Activated T-helper 2 cell treated with anti-CD3 and anti-CD28 coated beads, Interferon-gamma antibody, Interleukin-2, Interleukin-4, amounts not matched to agents 10 μg/mL and 5 μg/mL and 100 μg/mL, durations not matched to agents 14 hours and 24 hours and 36 hours (primary cell): ENCODE measurements around the gene LMX1A. TPM values are rescaled to one million over a fixed set of nuclear protein-coding genes. Genes with fewer than 3 reads are reported as not detected.
A peak's percentile ranks its signal among the peaks of the same experiment; 100 is the strongest.

Source experiments
- DNase-seq: peaks from one replicate; pipeline ENCODE4 v3.0.0; 2021; ENCODE audit warnings: low spot score
- H3K27ac Mint-ChIP-seq: one replicate; pipeline ENCODE4 v1.8.0; 2021; ENCODE audit warnings: mixed read lengths
- H3K27me3 Mint-ChIP-seq: one replicate; pipeline ENCODE4 v1.8.0; 2021; ENCODE audit warnings: low read depth, mixed read lengths
- H3K36me3 Mint-ChIP-seq: one replicate; pipeline ENCODE4 v1.8.0; 2021; ENCODE audit warnings: low read depth, mixed read lengths
- H3K4me1 Mint-ChIP-seq: one replicate; pipeline ENCODE4 v1.8.0; 2021; ENCODE audit warnings: low read depth, mixed read lengths
- H3K4me3 Mint-ChIP-seq: one replicate; pipeline ENCODE4 v1.8.0; 2021; ENCODE audit warnings: low read depth, mild to moderate bottlenecking, moderate library complexity, mixed read lengths
- H3K9me3 Mint-ChIP-seq: one replicate; pipeline ENCODE4 v1.8.0; 2021; ENCODE audit warnings: mixed read lengths
- intact Hi-C: fragments of 100-400 bp; cut with micrococcal nuclease; formaldehyde crosslinking; loops from one replicate; pipeline ENCODE4 v1.15.1; 2023
- total RNA-seq: library from RNA; stranded (reverse); gene quantifications from 2 replicates; pipeline ENCODE4 v1.2.3, GENCODE V29; 2022

LMX1A gene
- total RNA-seq, 1 donor from 2014 or later, result not detected

DNA sequence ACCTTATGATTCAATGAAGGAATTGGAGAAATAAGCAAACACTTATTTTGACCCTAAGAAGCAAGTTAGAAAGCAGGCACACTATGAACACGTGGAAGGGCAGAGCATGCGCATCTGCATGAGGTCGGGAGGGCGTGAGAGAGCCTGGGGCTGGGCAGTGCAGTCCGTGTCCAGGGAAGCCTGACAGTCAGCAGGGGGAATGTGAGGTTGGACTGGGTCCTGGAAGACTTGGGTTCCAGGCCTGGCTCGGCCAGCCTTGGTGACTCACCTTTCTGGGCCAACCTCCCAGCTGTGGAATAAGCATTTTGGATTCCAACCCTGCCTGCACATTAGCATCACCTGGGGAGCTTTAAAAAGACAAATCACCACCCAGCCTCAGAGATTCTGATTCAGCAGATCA, 26.6 kb upstream of the LMX1A start:
- no peaks in the 10 kb centered on the region for H3K9me3 Mint-ChIP-seq
- H3K27me3 Mint-ChIP-seq, result peaks cover 46% of the 10 kb centered on the region
- no peaks in the 10 kb centered on the region for H3K36me3 Mint-ChIP-seq

DNA sequence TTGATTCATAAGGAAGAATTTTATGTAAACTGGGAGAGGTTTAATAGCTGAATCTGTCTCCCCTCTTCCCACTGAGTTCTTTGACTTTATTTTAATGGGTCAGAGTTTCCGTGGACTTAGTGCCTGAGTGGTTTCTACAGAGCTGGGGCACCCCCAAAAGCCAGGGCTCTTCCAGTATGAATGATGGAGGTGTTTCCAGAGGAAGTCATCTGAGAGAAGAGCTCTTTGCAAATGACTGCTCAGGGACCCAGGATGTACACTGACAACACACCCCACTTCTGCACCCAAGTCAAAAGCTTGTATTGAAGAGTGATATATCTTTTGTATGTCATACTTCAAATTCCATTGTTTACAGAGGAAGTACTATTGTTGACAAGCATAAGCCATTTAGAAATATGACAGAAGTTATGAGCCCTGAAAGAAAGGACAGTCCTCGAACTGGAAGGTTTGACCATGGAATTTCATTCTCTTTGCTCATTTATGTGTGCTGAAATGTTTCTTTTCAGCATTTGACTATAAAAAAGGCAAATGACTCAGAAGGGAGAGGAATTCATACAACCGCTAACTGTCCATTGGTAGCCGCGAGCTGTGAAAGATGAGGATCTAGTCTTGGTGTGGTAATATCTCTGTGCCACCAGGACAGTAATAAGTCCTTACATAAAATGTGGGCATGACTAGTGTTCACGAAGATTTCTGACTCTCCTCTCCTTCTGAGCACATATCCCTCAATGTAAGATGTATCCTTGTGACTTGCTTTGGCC, 25.4 kb upstream of the LMX1A start:
- no peaks in the 10 kb centered on the region for H3K36me3 Mint-ChIP-seq
- no peaks in the 10 kb centered on the region for H3K9me3 Mint-ChIP-seq
- intact Hi-C loops, result no loop called here
- no peak overlapping the region for H3K27ac Mint-ChIP-seq
- no peak for DNase-seq
- H3K27me3 Mint-ChIP-seq, result peaks cover 40% of the 10 kb centered on the region
- H3K4me3 Mint-ChIP-seq, result no peak overlapping the region
- H3K4me1 Mint-ChIP-seq, result peaks cover 2% of the 10 kb centered on the region

More for the DNA sequence above, 26.6 kb upstream of the LMX1A start:
- DNase-seq, result no peak
- intact Hi-C loops, result no loop called here
- Mint-ChIP-seq H3K27ac (no peak overlapping the region), H3K4me1 (no peaks in the 10 kb centered on the region), H3K4me3 (no peak overlapping the region)

DNA sequence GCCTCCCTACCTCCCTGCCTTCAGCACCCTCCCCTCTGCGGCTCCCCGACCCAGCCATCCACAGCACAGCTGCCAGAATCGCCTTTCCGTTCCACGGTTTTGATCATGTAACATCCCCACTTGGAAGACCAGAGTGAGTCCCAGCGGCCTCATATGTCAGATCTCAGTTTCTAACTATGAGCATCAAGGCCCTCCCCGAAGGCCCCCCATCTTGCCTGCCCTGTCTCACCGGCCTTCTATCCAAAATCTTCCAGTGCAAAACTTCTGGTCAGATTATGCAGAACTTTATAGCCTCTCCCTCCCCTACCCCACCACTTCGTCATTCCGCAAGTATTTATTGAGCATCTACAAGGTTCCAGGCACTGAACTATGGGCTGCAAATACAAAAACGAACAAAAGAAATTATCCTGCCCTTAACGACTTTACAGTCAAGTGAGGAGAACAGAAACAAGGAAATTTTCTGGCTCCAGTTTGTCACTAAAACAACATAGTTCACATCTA, 20.3 kb upstream of the LMX1A start:
- DNase-seq, result no peak
- H3K27me3 Mint-ChIP-seq, result peaks cover 67% of the 10 kb centered on the region

DNA sequence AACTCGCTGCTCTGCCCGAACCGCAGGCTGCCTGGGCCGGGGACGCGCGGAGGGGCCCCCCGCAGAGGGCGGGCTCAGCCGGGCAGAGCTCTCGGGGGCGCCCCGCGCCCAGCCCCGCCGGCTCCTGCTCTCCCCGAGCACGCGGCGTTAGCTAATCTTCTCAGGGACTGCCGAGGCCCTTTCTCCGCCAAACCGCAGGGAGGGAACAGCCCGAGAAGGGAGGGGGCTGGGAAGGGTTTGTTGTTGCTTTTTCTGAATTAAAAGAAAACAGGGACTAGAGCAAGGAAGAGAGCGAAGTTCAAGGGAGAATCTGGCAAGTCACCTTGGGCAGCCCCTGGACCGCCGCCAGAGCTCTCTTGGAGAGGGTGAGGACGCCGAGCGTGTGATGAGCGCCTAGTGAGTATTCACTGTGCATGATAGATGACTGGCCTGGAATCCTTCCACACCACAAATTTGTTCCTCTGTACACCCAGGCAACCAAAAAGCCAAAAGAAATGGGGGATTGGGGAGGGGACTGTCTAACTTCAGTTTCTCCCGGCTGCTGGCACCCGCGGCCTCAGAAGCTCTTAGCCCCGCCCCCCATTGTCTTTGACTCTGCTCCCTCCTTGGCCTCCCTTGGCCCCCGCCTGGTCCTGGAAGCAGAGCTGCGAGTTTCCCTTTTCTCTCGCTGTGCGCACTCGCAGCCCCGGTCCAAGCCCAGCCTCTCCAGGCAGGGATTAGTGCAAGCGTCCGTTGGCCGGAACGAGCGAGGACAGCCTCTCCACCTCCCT, 19.7 kb upstream of the LMX1A start:
- Mint-ChIP-seq H3K36me3 (no peaks in the 10 kb centered on the region), H3K9me3 (no peaks in the 10 kb centered on the region), H3K4me1 (peaks cover 14% of the 10 kb centered on the region), H3K27me3 (peaks cover 70% of the 10 kb centered on the region), H3K27ac (no peak overlapping the region), H3K4me3 (peak overlapping the region; percentile 18)
- intact Hi-C loops, result no loop called here
- no peak for DNase-seq

More for the DNA sequence above, 20.3 kb upstream of the LMX1A start:
- Mint-ChIP-seq H3K4me1 (peaks cover 12% of the 10 kb centered on the region), H3K27ac (no peak overlapping the region), H3K9me3 (no peaks in the 10 kb centered on the region), H3K4me3 (peak overlapping the region; percentile 18), H3K36me3 (no peaks in the 10 kb centered on the region)
- intact Hi-C loops, result no loop called here

DNA sequence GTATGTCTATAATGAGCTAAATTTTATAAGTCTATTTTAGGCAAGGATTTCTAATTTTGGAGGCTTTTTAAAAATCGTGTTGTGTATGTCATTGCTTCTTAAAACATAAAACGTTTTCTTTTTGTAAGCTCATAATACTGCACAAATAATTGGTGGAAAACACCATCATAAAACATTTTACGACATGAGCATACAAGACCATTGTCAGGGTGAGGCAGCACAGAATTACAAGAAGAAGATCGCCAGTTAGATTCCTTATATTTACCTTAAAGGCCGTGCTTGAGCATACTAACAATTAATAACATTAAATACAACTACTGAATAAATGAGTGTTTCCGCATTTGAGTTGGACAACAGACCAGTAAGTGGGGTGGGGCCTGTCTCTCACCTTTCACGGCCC, 19.1 kb upstream of the LMX1A start:
- DNase-seq, result no peak
- Mint-ChIP-seq H3K36me3 (no peaks in the 10 kb centered on the region), H3K4me1 (peaks cover 14% of the 10 kb centered on the region), H3K4me3 (no peak overlapping the region), H3K27me3 (peaks cover 75% of the 10 kb centered on the region), H3K9me3 (no peaks in the 10 kb centered on the region), H3K27ac (no peak overlapping the region)
- intact Hi-C loops, result no loop called here

DNA sequence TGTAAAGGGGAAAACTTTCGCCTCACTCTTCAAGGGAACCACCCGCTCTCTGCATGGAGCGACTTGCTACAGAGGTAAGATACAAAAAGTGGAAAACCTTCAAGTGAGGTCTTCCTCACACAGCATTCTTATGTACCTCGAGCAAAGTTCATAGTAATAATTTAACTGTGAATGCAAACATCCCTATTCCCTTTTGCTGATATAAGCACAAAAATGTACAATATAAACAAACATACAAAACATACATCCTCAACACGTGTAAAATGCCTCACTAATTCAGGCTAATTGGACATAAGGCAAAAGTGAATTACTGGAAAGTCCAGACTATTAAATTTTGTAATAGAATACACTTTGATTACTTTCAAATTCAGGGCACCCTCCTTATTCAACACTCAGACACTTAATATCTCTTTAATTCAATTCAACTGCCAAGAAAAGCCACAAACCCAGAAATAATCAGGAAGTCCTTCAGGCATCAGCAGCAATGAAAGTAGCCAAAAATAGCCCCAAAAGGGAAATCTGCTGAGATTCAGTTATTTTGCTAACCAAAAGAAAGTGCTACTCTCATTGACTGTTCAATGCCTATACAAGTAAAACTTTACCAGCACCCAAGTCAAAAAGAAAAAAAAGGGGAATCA, 15.2 kb upstream of the LMX1A start:
- Mint-ChIP-seq H3K4me3 (no peak overlapping the region), H3K36me3 (no peaks in the 10 kb centered on the region), H3K9me3 (no peaks in the 10 kb centered on the region), H3K27ac (no peak overlapping the region), H3K4me1 (peaks cover 10% of the 10 kb centered on the region), H3K27me3 (peaks cover 68% of the 10 kb centered on the region)
- intact Hi-C loops, result no loop called here
- no peak for DNase-seq

DNA sequence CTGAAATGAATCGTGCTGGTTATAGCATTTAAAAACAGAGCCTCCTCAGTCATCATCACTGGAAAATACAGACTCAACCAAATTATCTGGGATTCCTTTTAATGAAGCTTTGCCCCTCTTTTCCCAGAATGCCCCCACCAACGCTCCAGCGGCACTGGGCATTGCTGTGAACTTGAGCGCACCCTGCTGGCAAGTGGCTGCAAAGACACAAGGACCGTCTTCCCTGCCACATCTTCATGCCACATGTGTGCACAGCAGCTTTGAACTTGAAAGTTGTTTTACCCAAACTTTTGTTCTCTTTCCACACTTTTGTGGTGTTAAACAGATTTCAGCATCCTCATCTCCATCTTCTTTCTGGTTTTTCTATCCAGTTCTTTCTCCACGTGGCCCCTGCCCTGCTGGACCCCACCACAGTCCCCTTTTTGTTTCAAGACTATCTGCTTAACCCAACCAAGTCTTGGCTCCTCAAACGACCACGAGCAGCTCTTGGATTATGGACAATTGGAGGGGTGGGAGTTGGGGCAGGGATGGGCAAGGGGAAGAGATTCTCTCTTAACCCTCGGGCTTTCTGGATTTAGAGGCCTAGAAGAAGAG, 12.8 kb upstream of the LMX1A start:
- Mint-ChIP-seq H3K9me3 (no peaks in the 10 kb centered on the region), H3K27ac (no peak overlapping the region), H3K4me1 (peaks cover 3% of the 10 kb centered on the region), H3K36me3 (no peaks in the 10 kb centered on the region), H3K4me3 (no peak overlapping the region), H3K27me3 (peaks cover 62% of the 10 kb centered on the region)
- intact Hi-C loops, result no loop called here
- DNase-seq, result peak; percentile 28

DNA sequence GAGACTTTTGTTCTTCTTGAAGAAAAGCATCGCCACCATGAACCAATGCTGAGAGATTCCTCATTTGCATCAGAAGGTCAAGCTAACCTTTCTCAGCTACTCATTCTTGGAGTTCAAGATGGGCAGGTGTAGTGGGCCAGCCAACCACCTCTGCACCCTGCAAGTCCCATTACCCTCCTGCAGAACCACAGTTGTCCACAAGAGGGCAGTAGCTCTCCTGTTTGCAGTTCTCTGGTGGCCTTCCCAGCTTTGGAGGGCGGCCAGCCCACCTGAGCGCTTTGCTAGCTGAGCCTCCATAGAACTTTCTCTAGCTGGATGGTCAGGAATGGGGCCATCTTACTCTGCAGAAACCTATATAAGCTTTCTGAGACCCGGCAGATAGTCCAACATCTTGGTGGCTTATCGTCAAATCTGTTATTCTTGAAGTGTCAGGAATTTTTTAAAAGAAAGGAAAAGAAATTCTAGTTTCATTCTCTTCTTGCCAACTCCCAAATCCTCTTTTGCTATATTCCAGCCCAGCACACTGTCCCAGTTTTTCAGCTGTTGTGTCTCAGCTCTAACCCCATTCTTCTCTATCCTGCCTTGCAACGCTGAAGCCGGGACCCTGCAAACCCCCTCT, 11.0 kb upstream of the LMX1A start:
- H3K9me3 Mint-ChIP-seq, result no peaks in the 10 kb centered on the region
- H3K27ac Mint-ChIP-seq, result no peak overlapping the region
- peaks cover 52% of the 10 kb centered on the region for H3K27me3 Mint-ChIP-seq
- H3K4me3 Mint-ChIP-seq, result no peak overlapping the region
- H3K36me3 Mint-ChIP-seq, result no peaks in the 10 kb centered on the region
- peaks cover 3% of the 10 kb centered on the region for H3K4me1 Mint-ChIP-seq
- intact Hi-C loops, result no loop called here
- DNase-seq, result peak; percentile 50

DNA sequence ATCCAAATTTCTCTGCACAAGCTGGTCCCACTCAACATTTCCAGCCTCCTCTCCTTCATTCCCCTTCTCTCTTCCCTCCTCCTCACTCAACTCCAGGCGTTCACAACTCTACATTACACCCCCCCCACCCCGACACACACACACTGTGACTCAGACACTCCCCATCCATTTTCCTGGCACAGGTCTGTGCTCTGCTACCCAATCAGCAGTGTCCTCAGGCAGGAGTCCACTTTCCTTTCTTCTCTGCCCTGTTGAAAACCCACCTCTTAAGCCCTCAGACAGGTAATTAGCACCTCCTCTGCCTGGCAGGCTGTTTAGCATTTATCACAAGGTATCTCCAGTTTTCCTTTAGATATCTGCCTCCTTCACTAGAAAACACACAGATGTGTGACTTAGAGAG, 8.8 kb upstream of the LMX1A start:
- Mint-ChIP-seq H3K27me3 (peaks cover 49% of the 10 kb centered on the region), H3K4me1 (no peaks in the 10 kb centered on the region), H3K36me3 (no peaks in the 10 kb centered on the region), H3K27ac (no peak overlapping the region), H3K9me3 (no peaks in the 10 kb centered on the region), H3K4me3 (no peak overlapping the region)
- DNase-seq, result no peak
- intact Hi-C loops, result no loop called here

DNA sequence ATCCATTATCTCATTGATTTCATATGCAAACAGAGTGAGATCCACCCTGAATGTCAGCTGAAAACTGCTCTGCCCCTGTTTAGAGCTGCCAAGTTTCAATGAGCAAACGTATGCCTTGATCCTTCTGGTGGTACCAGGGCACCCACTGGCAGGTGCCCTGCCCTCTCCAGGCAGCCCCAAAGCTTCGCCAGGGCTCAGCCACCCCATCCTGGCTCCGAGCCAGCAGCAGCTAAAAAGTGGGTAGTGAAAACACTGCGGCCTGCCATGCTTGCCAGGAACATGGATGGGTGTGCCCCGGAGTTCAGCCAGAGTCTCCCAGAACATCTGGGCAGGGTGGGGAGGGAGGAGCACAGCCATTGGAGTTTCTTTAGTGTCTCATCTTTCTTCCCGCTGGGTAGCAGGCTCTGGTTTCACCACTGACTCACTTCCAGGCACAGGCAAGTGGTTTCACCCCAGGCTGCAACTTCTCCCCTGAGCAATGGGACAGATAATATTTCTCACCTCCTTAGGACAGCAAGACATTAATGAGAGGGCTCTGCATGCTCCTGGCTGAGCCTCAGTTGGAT, 8.1 kb upstream of the LMX1A start:
- intact Hi-C loops, result no loop called here
- Mint-ChIP-seq H3K27me3 (peaks cover 55% of the 10 kb centered on the region), H3K27ac (no peak overlapping the region), H3K36me3 (no peaks in the 10 kb centered on the region), H3K4me1 (no peaks in the 10 kb centered on the region), H3K9me3 (no peaks in the 10 kb centered on the region), H3K4me3 (no peak overlapping the region)
- DNase-seq, result no peak

DNA sequence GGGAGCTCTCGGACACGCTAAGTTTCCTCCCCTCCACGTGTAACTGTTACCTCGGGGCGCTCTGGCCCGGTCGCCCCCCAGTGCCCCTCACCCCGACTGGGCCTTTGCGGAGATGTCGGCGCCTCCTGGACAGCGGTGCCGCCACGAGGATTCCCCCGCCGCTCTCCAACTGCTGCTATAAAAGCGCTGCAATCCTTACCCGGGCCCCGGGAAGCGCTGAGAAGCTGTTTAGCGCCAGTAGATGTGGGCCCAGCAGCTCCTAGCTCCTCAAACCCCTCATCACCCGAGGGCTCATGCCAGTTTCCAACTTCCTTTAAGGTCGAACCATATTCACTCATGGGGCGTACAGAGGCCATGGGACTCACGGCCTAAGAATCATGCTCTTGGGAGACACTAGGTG, 361 bp upstream of the LMX1A start:
- Mint-ChIP-seq H3K9me3 (no peaks in the 10 kb centered on the region), H3K27ac (no peak overlapping the region), H3K36me3 (no peaks in the 10 kb centered on the region), H3K27me3 (peaks cover 76% of the 10 kb centered on the region), H3K4me3 (no peak overlapping the region), H3K4me1 (peaks cover 2% of the 10 kb centered on the region)
- intact Hi-C loops, result no loop called here
- DNase-seq, result no peak
